GM12874 (cell line): ENCODE results near the gene CASP5.

ENCODE experiments used
- TF ChIP-seq, protein P1 (sequence below): IDR thresholded peaks from 2 replicates; pipeline ENCODE4 v1.5.1; 2011; ENCODE audit warnings: low read depth, mild to moderate bottlenecking, control low read depth, low read length, moderate library complexity; ENCODE audit not compliant: insufficient read depth

CASP5 gene

DNA sequence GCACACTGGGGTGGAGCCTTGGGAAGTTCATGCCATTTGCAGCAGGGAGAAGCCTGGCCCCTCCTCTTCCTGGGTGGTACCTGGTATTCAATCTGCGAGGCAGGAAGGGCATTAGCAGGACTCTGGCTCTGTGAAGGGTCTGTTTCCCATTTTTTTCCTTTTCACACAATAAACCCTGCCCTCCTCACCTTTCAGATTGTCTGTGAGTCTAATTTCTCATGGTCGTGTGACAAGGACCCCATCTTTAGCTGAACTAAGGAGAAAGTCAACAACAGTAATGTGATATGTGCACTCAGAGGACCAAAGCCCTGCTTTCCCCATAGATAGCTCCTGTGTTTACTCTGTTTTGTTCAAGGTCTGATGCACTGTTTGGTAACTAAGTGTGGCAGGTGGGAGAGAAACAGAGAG, 28.0 kb downstream of the CASP5 start:
- TF ChIP-seq, protein P1, sequence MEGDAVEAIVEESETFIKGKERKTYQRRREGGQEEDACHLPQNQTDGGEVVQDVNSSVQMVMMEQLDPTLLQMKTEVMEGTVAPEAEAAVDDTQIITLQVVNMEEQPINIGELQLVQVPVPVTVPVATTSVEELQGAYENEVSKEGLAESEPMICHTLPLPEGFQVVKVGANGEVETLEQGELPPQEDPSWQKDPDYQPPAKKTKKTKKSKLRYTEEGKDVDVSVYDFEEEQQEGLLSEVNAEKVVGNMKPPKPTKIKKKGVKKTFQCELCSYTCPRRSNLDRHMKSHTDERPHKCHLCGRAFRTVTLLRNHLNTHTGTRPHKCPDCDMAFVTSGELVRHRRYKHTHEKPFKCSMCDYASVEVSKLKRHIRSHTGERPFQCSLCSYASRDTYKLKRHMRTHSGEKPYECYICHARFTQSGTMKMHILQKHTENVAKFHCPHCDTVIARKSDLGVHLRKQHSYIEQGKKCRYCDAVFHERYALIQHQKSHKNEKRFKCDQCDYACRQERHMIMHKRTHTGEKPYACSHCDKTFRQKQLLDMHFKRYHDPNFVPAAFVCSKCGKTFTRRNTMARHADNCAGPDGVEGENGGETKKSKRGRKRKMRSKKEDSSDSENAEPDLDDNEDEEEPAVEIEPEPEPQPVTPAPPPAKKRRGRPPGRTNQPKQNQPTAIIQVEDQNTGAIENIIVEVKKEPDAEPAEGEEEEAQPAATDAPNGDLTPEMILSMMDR: no peak

DNA sequence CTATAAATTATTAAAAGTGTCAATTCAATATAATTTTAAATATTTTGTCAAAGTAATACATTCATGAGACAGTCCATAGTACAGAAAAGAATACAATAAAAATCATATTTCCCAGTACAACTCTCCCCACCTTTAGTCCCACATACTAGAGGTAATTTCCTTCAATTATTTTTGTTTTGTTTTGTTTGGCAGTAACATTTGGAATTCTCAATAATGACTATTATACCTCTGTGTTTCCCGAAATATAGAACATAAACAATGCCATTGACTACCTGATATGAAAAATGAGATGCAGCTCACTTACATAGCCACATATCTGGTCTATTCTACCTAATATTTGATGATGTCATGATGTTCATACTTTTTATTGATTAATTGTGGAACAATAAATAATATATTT, 30.2 kb downstream of the CASP5 start:
- TF ChIP-seq, protein P1: no peak

DNA sequence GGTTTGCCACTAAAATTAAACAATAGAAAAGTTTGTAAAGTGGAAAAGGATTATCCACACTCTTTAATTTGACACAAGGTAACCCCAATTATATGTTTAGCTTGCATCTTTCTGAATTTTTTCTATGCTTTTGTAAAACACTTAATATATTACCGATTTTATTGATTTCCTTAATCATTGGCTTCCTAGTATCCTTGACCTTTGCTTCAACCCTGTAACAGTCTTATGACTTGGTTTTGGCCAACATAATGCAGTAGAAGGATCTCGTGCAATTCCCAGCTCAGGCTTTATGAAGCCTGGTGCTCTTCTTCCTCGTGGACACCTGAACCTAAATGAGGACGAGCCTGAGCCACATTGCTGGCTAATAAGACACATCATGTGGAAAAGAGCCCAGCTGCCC, 31.0 kb downstream of the CASP5 start:
- TF ChIP-seq, protein P1: no peak

DNA sequence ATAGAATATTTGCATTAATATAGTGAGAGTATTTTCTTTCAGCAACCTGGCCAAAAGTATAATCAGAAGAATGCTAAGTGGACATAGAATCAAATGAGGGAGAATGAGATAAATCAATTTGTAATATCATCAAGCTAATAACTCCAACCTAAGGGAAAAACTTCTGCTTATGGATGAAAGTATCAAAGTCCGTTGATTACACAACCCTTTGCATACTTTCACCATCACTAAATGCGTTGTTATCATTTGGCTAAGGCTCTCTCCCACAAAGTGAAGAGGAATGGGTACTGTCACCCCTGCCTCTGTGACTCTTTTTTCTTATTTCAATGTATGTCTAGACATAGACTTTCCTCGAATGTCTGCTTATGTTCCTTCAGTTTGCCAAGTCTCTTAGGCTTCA, 38.2 kb downstream of the CASP5 start:
- TF ChIP-seq, protein P1: no peak

DNA sequence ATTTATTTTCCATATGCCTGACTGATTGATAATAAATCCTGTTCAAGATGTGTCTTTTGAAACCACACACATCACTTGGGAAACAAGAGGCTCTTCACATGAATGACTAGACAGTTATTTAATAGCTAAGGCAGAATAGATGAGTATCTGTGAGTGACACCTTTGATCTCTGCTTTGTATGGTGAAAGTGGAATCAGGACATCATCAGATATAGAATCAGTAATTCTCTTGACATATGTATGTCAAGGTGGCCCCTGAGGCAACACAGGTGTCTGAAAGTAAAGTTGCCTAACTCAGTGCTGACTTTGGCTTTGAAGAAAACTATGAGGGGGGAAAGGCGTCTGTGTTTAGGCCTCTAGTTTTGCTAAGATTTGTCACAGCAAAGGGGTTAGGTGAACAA, 43.1 kb downstream of the CASP5 start:
- TF ChIP-seq, protein P1: no peak

DNA sequence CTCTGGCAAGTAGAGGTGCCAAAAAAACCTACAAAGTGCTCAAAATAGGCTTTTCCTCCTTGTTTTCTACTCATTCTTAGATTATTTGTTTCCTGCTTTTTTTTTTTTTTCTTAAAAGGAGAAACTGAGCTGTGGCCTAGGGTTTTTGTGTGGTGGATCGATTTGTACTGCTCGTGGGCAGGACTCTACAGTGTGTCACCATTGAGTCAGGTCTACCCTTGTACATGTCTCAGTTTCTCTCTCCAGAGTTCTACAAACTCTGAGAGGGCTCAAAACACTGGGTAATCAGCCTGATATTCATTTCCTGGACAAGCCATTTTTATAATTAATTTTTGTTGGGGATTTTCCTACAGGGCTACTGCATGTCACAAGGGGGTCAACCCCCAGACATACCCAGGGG, 49.4 kb downstream of the CASP5 start:
- TF ChIP-seq, protein P1: no peak

DNA sequence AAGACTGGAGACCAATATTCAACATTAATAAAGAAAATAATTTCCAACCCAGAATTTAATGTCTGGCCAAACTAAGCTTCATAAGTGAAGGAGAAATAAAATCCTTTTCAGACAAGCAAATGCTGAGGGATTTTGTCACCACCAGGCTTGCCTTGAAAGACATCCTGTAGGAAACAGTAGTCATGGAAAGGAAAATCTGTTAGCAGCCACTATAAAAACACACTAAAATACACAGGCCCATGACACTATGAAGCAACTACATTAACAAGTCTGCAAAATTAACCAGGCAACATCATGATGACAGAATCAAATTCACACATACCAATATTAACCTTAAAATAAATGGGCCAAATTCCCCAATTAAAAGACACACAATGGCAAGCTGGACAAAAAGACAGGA, 52.2 kb downstream of the CASP5 start:
- TF ChIP-seq, protein P1: no peak
